Mammary epithelial cell (primary cell): ENCODE data around the gene GABRG3.

Experiments used
- CTCF ChIP-seq, 2 donors: IDR thresholded peaks in 1 of 2; conservative IDR thresholded peaks in 1 of 2; 2 replicates each; pipeline ENCODE4 v1.5.1; 2011 to 2012; ENCODE audit warnings: inconsistent platforms in 2 of 2, low read length in 2 of 2, mild to moderate bottlenecking in 2 of 2, control low read depth in 1 of 2, low read depth in 1 of 2; ENCODE audit not compliant: insufficient read depth in 1 of 2; ENCODE audit errors: extremely low read depth in 1 of 2
- EZH2 ChIP-seq: IDR thresholded peaks from 2 replicates; pipeline ENCODE4 v1.6.1; 2012; ENCODE audit warnings: low read length, inconsistent platforms, borderline replicate concordance

GRCh38 chr15:27126449-27126848 is 155.5 kb downstream of the GABRG3 start:
- TF ChIP-seq CTCF (conservative IDR thresholded peaks at IDR 0.05 in 1 of 2, IDR thresholded peaks at IDR 0.05 in 1 of 2; ENCODE audit: extremely low read depth in 1 of 2, insufficient read depth in 1 of 2, low read depth in 1 of 2, low read length in 2 of 2) (no peak), EZH2 (no peak)
